HG02943 (cell line): Measurements from ENCODE around the gene ACTR8.
"Not testable (repeated sequence)": the region's sequence is repeated elsewhere in the genome, so short reads cannot be mapped to it uniquely, and the experiment has no call there.

Experiments used
- ATAC-seq: cut with Tn5 transposase; IDR thresholded peaks from one replicate; pipeline ENCODE4 v1.9.1; 2021; ENCODE audit warnings: mild to moderate bottlenecking, low read depth, moderate library complexity; ENCODE audit not compliant: unreplicated experiment

ACTR8 gene

GRCh38 chr3:53881691-53882593 is at the start of gene ACTR8:
TSS of gene ACTR8 (minus strand) at chr3:53882152. CDS start at chr3:53882101, 51 bp downstream.
- ATAC-seq: peak; percentile 85

- not testable (repeated sequence) for ATAC-seq
These were observed 45.4 kb upstream of the ACTR8 start for GRCh38 chr3:53927208-53927872.

- ATAC-seq: no peak
These were observed 39.3 kb upstream of the ACTR8 start for GRCh38 chr3:53921296-53921695.

GRCh38 chr3:53919741-53920140 is 37.8 kb upstream of the ACTR8 start:
- ATAC-seq: no peak

- no peak for ATAC-seq
These were observed 31.4 kb upstream of the ACTR8 start for GRCh38 chr3:53913401-53913800.

- no peak for ATAC-seq
These were observed 20.8 kb upstream of the ACTR8 start for GRCh38 chr3:53902711-53903110.

GRCh38 chr3:53902067-53902466 is 20.1 kb upstream of the ACTR8 start:
- ATAC-seq: no peak

- ATAC-seq: no peak
These were observed 18.8 kb upstream of the ACTR8 start for GRCh38 chr3:53900666-53901331.

- ATAC-seq: no peak
These were observed 17.8 kb upstream of the ACTR8 start for GRCh38 chr3:53899750-53900149.

GRCh38 chr3:53892286-53892637 is 10.3 kb upstream of the ACTR8 start:
- ATAC-seq: no peak

GRCh38 chr3:53891497-53892285 is 9.7 kb upstream of the ACTR8 start, which contains the start of gene SELENOK:
TSS of gene SELENOK (minus strand) at chr3:53891859.
- ATAC-seq: peak; percentile 98

GRCh38 chr3:53890726-53891475 is 8.9 kb upstream of the ACTR8 start:
- ATAC-seq: no peak

GRCh38 chr3:53888232-53888631 is 6.3 kb upstream of the ACTR8 start:
- ATAC-seq: no peak

- ATAC-seq: no peak
These were observed 5.5 kb upstream of the ACTR8 start for GRCh38 chr3:53887446-53887845.

GRCh38 chr3:53885239-53885638 is 3.3 kb upstream of the ACTR8 start:
- ATAC-seq: no peak

GRCh38 chr3:53884623-53885022 is 2.7 kb upstream of the ACTR8 start:
- ATAC-seq: no peak

- ATAC-seq: no peak
These were observed 1.1 kb upstream of the ACTR8 start for GRCh38 chr3:53883008-53883407.

- ATAC-seq: no peak
These were observed 1.3 kb downstream of the ACTR8 start for GRCh38 chr3:53880396-53881345.
